ENCODE data around the gene SNX33.

Gene SNX33

GRCh38 chr15:75662823-75663519 lies 15.3 kb downstream of the SNX33 start:
- H3K4me2 ChIP-seq (ENCODE audit: low read length) = no peak overlapping the region
- H3K27ac ChIP-seq (ENCODE audit: low read depth, low read length, poor library complexity, severe bottlenecking) = no peak overlapping the region
- TF ChIP-seq CTCF (IDR thresholded peaks at IDR 0.05; ENCODE audit: low read length) = no peak
- no peak for TF ChIP-seq EZH2 (IDR thresholded peaks at IDR 0.05; ENCODE audit: borderline replicate concordance, low read length)
- H3K4me1 ChIP-seq (ENCODE audit: insufficient read depth, low read length, severe bottlenecking) = no peaks in the 10 kb centered on the region
- no peak overlapping the region for H2AFZ ChIP-seq (ENCODE audit: low read length)
- no peaks in the 10 kb centered on the region for H3K9me2 ChIP-seq (ENCODE audit: low read depth, low read length)
- no peaks in the 10 kb centered on the region for H3F3A ChIP-seq (ENCODE audit: insufficient read depth, low read length)
- H3K36me3 ChIP-seq (ENCODE audit: insufficient read depth, low read length) = no peaks in the 10 kb centered on the region
- no peaks in the 10 kb centered on the region for H3K9me3 ChIP-seq (ENCODE audit: low read length)
- H3K9ac ChIP-seq (ENCODE audit: low read length) = no peak overlapping the region
- peaks cover 15% of the 10 kb centered on the region; the same call in 1 of the 2 replicates for H3K27me3 ChIP-seq (ENCODE audit: insufficient read depth, low read length)
- H3K4me3 ChIP-seq (ENCODE audit: low read depth, low read length, poor library complexity, severe bottlenecking) = no peak overlapping the region
- no peaks in the 10 kb centered on the region for H4K20me1 ChIP-seq (ENCODE audit: insufficient read depth, low read length)
- no peaks in the 10 kb centered on the region for H3K79me2 ChIP-seq (ENCODE audit: insufficient read depth, low read length)

- no peaks in the 10 kb centered on the region for H3K4me1 ChIP-seq (ENCODE audit: insufficient read depth, low read length, severe bottlenecking)
- no peak overlapping the region for H3K4me2 ChIP-seq (ENCODE audit: low read length)
- H3K9ac ChIP-seq (ENCODE audit: low read length) = no peak overlapping the region
- peaks cover 18% of the 10 kb centered on the region; the same call in 1 of the 2 replicates for H3K27me3 ChIP-seq (ENCODE audit: insufficient read depth, low read length)
- no peak for TF ChIP-seq EZH2 (IDR thresholded peaks at IDR 0.05; ENCODE audit: borderline replicate concordance, low read length)
- no peak for TF ChIP-seq CTCF (IDR thresholded peaks at IDR 0.05; ENCODE audit: low read length)
- H2AFZ ChIP-seq (ENCODE audit: low read length) = no peak overlapping the region
- no peak overlapping the region for H3K4me3 ChIP-seq (ENCODE audit: low read depth, low read length, poor library complexity, severe bottlenecking)
- H4K20me1 ChIP-seq (ENCODE audit: insufficient read depth, low read length) = no peaks in the 10 kb centered on the region
- H3K36me3 ChIP-seq (ENCODE audit: insufficient read depth, low read length) = no peaks in the 10 kb centered on the region
- H3K9me3 ChIP-seq (ENCODE audit: low read length) = no peaks in the 10 kb centered on the region
- no peaks in the 10 kb centered on the region for H3K9me2 ChIP-seq (ENCODE audit: low read depth, low read length)
- H3F3A ChIP-seq (ENCODE audit: insufficient read depth, low read length) = no peaks in the 10 kb centered on the region
- no peaks in the 10 kb centered on the region for H3K79me2 ChIP-seq (ENCODE audit: insufficient read depth, low read length)
- no peak overlapping the region for H3K27ac ChIP-seq (ENCODE audit: low read depth, low read length, poor library complexity, severe bottlenecking)
These were observed 16.3 kb downstream of the SNX33 start for GRCh38 chr15:75663931-75664421.

- no peaks in the 10 kb centered on the region for H3K9me2 ChIP-seq (ENCODE audit: low read depth, low read length)
- no peak overlapping the region for H3K4me2 ChIP-seq (ENCODE audit: low read length)
These were observed 19.2 kb downstream of the SNX33 start for GRCh38 chr15:75666823-75667501.

More at GRCh38 chr15:75666823-75667501, 19.2 kb downstream of the SNX33 start:
- H3F3A ChIP-seq (ENCODE audit: insufficient read depth, low read length) = no peaks in the 10 kb centered on the region
- no peaks in the 10 kb centered on the region for H3K4me1 ChIP-seq (ENCODE audit: insufficient read depth, low read length, severe bottlenecking)
- H3K27ac ChIP-seq (ENCODE audit: low read depth, low read length, poor library complexity, severe bottlenecking) = no peak overlapping the region
- peaks cover 23% of the 10 kb centered on the region; the same call in 1 of the 2 replicates for H3K27me3 ChIP-seq (ENCODE audit: insufficient read depth, low read length)
- no peaks in the 10 kb centered on the region for H3K36me3 ChIP-seq (ENCODE audit: insufficient read depth, low read length)
- H4K20me1 ChIP-seq (ENCODE audit: insufficient read depth, low read length) = no peaks in the 10 kb centered on the region
- TF ChIP-seq EZH2 (IDR thresholded peaks at IDR 0.05; ENCODE audit: borderline replicate concordance, low read length) (no peak), CTCF (IDR thresholded peaks at IDR 0.05; ENCODE audit: low read length) (no peak)
- H3K9ac ChIP-seq (ENCODE audit: low read length) = no peak overlapping the region
- no peak overlapping the region for H2AFZ ChIP-seq (ENCODE audit: low read length)
- H3K79me2 ChIP-seq (ENCODE audit: insufficient read depth, low read length) = no peaks in the 10 kb centered on the region
- no peak overlapping the region for H3K4me3 ChIP-seq (ENCODE audit: low read depth, low read length, poor library complexity, severe bottlenecking)
- no peaks in the 10 kb centered on the region for H3K9me3 ChIP-seq (ENCODE audit: low read length)

All from OCI-LY1 (cell line).